HepG2 (cell line): Measurements from ENCODE around the gene IRF5. TPM values are rescaled to one million over a fixed set of nuclear protein-coding genes. Genes with fewer than 3 reads are reported as not detected.

Experiments used
- ATAC-seq: fragments of 200-7000 bp; cut with Tn5 transposase; 3 replicates; pipeline ENCODE4 v1.9.1; 2020; ENCODE audit warnings: mild to moderate bottlenecking, moderate library complexity
- BruUV-seq: library from RNA; stranded (reverse); fragments of 400-500 nt; replicated peaks from 2 replicates; lab custom pipeline; 2021; lab: Mats Ljungman, UMichigan
- CTCF ChIA-PET: fragments of 300-600 bp; formaldehyde crosslinking; extraction: SDS; loops from one replicate; lab custom pipeline; 2021; ENCODE audit warnings: low total read pairs, inconsistent platforms, low intra/inter-chr PET ratio; lab: Yijun Ruan, JAX
- POLR2A ChIA-PET: fragments of 350-600 bp; sonication (Branson Sonifier 250); formaldehyde crosslinking; loops from one replicate; lab custom pipeline; 2020; ENCODE audit warnings: antibody characterized with exemption, inconsistent platforms; lab: Yijun Ruan, JAX
- DNase-seq: peaks from one replicate; pipeline ENCODE4 v3.0.0-alpha.2; 2015; ENCODE audit warnings: low spot score
- FAIRE-seq: peaks from 3 replicates; lab custom pipeline; 2011; peaks lifted over from hg19 to GRCh38; lab: Jason Lieb, UNC
- H2AFZ ChIP-seq: one replicate; pipeline ENCODE4 v1.6.1; 2011; ENCODE audit warnings: low read length, inconsistent platforms
- H3K27ac ChIP-seq: fragments of 300-600 bp; 3 replicates; pipeline ENCODE4 v1.8.0; 2011; ENCODE audit warnings: mixed run types, mild to moderate bottlenecking, mixed read lengths, low read length, inconsistent platforms; ENCODE audit not compliant: insufficient read depth; ENCODE audit errors: extremely low read length
- H3K27me3 ChIP-seq, 2 experiments: fragments of 200-600 bp in 1 of 2; 2 replicates in 1 of 2; 3 replicates in 1 of 2; pipeline versions ENCODE4 v1.6.0 to v1.8.0; 2011; ENCODE audit warnings: low read length in 2 of 2, mild to moderate bottlenecking in 2 of 2, moderate library complexity in 2 of 2, inconsistent platforms in 1 of 2; ENCODE audit not compliant: insufficient read depth in 2 of 2, control insufficient read depth in 1 of 2
- H3K36me3 ChIP-seq, 2 experiments: fragments of 200-600 bp in 1 of 2; replicated peaks in 1 of 2; 2 replicates in 1 of 2; 3 replicates in 1 of 2; pipeline versions ENCODE4 v1.5.1 to v1.8.0; 2011; ENCODE audit warnings: low read length in 2 of 2, inconsistent platforms in 1 of 2; ENCODE audit not compliant: insufficient read depth in 2 of 2, control insufficient read depth in 1 of 2
- H3K4me1 ChIP-seq: 2 replicates; pipeline ENCODE4 v1.5.1; 2012; ENCODE audit warnings: low read length, inconsistent platforms; ENCODE audit not compliant: insufficient read depth
- H3K4me2 ChIP-seq: 2 replicates; pipeline ENCODE4 v1.6.0; 2011; ENCODE audit warnings: low read depth, low read length, inconsistent platforms
- H3K4me3 ChIP-seq, 3 experiments: fragments of 200-600 bp in 1 of 3; sonication (generic), shearing (Covaris generic) in 1 of 3; replicated peaks in 1 of 3; 2 replicates each; pipeline ENCODE4 v1.5.1; 2011 to 2016; ENCODE audit warnings: low read length in 3 of 3, inconsistent platforms in 2 of 3, low read depth in 2 of 3, mild to moderate bottlenecking in 2 of 3, control low read depth in 1 of 3, mixed read lengths in 1 of 3; ENCODE audit not compliant: insufficient read depth in 1 of 3
- H3K79me2 ChIP-seq: one replicate; pipeline ENCODE4 v1.6.1; 2011; ENCODE audit warnings: low read length, inconsistent platforms; ENCODE audit not compliant: insufficient read depth
- H3K9ac ChIP-seq: 2 replicates; pipeline ENCODE4 v1.6.0; 2011; ENCODE audit warnings: mild to moderate bottlenecking, low read depth, low read length, inconsistent platforms; ENCODE audit not compliant: insufficient read depth
- H3K9me3 ChIP-seq: 2 replicates; pipeline ENCODE4 v1.5.1; 2012; ENCODE audit warnings: mild to moderate bottlenecking, low read length
- H4K20me1 ChIP-seq: 2 replicates; pipeline ENCODE4 v1.6.0; 2011; ENCODE audit warnings: inconsistent platforms, mild to moderate bottlenecking, low read length, moderate library complexity; ENCODE audit not compliant: insufficient read depth
- ARID5B ChIP-seq: IDR thresholded peaks from 2 replicates; pipeline ENCODE4 v1.4.0; 2020; ENCODE audit warnings: mild to moderate bottlenecking, missing genetic modification reagents
- FOXM1 ChIP-seq: sonication (generic); formaldehyde crosslinking; IDR thresholded peaks from 2 replicates; pipeline ENCODE4 v1.5.0; 2020; ENCODE audit warnings: missing genetic modification reagents
- TBX3 ChIP-seq: fragments of 450-650 bp; IDR thresholded peaks from 2 replicates; pipeline ENCODE4 v1.6.1; 2017; ENCODE audit warnings: antibody characterized with exemption, mild to moderate bottlenecking, inconsistent platforms, borderline replicate concordance
- ZNF512B ChIP-seq: sonication (generic); formaldehyde crosslinking; IDR thresholded peaks from 2 replicates; pipeline ENCODE4 v1.5.1; 2020; ENCODE audit warnings: missing genetic modification reagents, mild to moderate bottlenecking, borderline replicate concordance
- WGBS: methylation state at CpG from one replicate; pipeline ENCODE4 v1.1.6; 2017; ENCODE audit warnings: low lambda C conversion rate; 5-methylcytosine and 5-hydroxymethylcytosine counted together
- in situ Hi-C: cut with HindIII; loops from 2 replicates; pipeline ENCODE4 v1.10.0; 2017; ENCODE audit warnings: low pct_unique_long_range_greater_than_20kb; ENCODE audit not compliant: extremely low pct_ligation_motif_present
- intact Hi-C: fragments of 100-400 bp; cut with micrococcal nuclease; formaldehyde crosslinking; loops from one replicate; pipeline ENCODE4 v1.10.0; 2022; ENCODE audit not compliant: unreplicated experiment
- polyA plus RNA-seq, 8 experiments: library from polyadenylated mRNA; depleted of rRNA in 3 of 8; stranded (reverse) in 7 of 8; unstranded in 1 of 8; fragments of >200 nt; fragmentation: Illumina TruSeq in 4 of 8; extraction: Trizol in 4 of 8; gene quantifications; 2 replicates each; pipeline versions ENCODE4 v1.2.1 to v1.2.3, GENCODE V29; 2011 to 2016; ENCODE audit warnings: low read depth in 4 of 8, missing spikeins in 1 of 8, mixed read lengths in 1 of 8; ENCODE audit not compliant: insufficient read depth in 1 of 8
- total RNA-seq, 5 experiments: library from RNA; depleted of rRNA; stranded (reverse); fragments of >200 nt; fragmentation: Illumina TruSeq; extraction: Trizol; gene quantifications; 2 replicates each; pipeline ENCODE4 v1.2.3, GENCODE V29; 2016; ENCODE audit warnings: low read depth in 1 of 5

The IRF5 gene
- total and polyA plus RNA-seq, 2 of the 13 experiments (the other 11 are each of a cell fraction or from before 2014, with no cell fraction given), result 2.0 to 2.9 TPM

- peaks cover 0 to 45% of the 10 kb centered on the region in 2 experiments; a peak in 3 of 5 replicates for H3K27me3 ChIP-seq
- peak overlapping the region in 1 of 3 experiments; percentile 54; a peak in 1 of 6 replicates for H3K4me3 ChIP-seq
- no peaks in the 10 kb centered on the region for H3K36me3 ChIP-seq
- intact Hi-C loops (no loop called here), in situ Hi-C loops (loop anchor here (5.0 kb wide), 2 partner anchors 38 to 183 kb away; no protein-coding TSS in a partner anchor)
- WGBS, result 29% methylated on average over 5 of the region's 6 CpGs
- H3K79me2 ChIP-seq, result no peaks in the 10 kb centered on the region
- DNase-seq, result no peak
- H2AFZ ChIP-seq, result no peak overlapping the region
- TF ChIP-seq FOXM1 (no peak), TBX3 (no peak), ZNF512B (CRISPR knock-in tag) (no peak), ARID5B (CRISPR knock-in tag) (no peak)
- no peak for FAIRE-seq
- ChIA-PET POLR2A (no interaction called here), CTCF (no interaction called here)
- no peak overlapping the region for H3K9ac ChIP-seq
- H3K4me1 ChIP-seq, result peaks cover 26% of the 10 kb centered on the region
- ATAC-seq, result no peak
- peak overlapping the region; percentile 61 for H3K4me2 ChIP-seq
- BruUV-seq, result no TSS peak
- no peaks in the 10 kb centered on the region for H4K20me1 ChIP-seq
- H3K9me3 ChIP-seq, result no peaks in the 10 kb centered on the region
- H3K27ac ChIP-seq, result no peak overlapping the region
Measured at GRCh38 chr7:128908750-128909624, 28.7 kb upstream of the IRF5 start.
